HPDE6-E6E7 (cell line): Measurements from ENCODE around the gene LAMA2.

Experiments
- DNase-seq: peaks from one replicate; pipeline ENCODE4 v3.0.0; 2011; ENCODE audit warnings: missing footprints; ENCODE audit errors: extremely low spot score

LAMA2 gene

DNA sequence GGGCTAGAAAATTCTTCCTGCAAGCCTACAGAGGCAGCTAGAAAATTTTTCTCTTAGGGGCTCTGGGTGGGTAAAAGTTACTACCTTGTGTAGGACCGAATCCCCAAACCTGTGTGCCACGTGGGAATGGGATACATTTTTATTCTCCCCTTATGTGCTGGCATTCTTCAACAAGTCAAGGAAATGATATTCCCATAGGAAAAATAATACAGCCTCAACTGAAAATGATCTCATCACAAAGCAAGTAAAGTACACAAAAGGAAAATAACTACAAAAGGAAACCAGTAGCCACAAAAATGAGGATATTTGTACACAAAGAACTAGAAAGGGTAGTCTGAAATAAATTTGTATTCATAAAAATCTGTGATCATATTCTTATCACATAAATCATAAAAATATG lies 298.1 kb downstream of the LAMA2 start:
- DNase-seq = no peak

GRCh38 chr6:129183187-129183591 lies 300.3 kb downstream of the LAMA2 start:
- no peak for DNase-seq

DNA sequence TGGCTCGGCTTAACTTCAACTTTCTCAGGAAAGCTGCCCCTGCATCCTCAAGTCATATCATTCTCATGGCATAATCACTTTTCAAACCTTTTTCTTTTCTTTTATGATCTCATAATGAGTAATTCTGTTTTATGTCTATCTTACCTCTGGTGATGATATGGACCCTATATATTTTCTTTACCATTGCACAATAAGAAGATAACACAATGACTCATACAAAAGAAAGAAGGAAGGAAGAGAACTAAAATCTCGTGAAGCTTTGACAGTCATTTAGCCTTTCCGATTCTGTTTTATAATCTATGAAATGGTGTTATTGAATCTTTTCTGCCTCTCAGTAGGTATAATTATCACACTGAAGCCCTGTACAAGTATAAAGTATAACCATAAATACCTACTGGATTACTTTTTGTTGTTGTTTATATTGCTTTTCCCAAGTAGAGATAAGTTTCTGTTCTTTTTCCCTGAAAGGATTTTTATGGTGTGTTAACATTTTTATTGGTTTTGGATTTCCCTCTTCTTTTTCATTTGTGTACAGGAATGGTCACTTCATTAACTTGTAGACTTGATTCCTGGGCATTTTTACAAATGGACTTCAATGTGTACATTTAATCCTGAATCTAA lies 300.9 kb downstream of the LAMA2 start:
- DNase-seq = peak; percentile 20

DNA sequence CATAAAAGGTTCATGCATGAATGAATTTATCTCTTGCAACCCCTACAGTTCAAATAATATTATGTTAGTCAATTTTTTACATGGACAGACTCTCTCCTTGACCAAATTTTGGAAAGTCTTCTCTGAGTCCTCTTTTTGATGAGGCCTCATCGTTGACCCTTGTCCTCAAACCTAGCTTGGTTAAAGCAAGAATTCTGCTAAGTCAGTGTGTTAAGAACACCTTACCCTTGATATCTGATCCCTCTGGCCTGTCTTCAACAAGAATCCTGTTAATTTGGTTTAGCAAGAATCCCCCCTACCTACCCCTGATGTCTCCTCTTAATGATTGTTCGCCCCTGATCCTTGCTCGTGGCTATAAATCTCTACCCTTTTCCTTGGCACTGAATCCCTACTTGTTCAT lies 301.4 kb downstream of the LAMA2 start:
- no peak for DNase-seq

- no peak for DNase-seq
Observed at GRCh38 chr6:129184808-129185366, 301.9 kb downstream of the LAMA2 start.

DNA sequence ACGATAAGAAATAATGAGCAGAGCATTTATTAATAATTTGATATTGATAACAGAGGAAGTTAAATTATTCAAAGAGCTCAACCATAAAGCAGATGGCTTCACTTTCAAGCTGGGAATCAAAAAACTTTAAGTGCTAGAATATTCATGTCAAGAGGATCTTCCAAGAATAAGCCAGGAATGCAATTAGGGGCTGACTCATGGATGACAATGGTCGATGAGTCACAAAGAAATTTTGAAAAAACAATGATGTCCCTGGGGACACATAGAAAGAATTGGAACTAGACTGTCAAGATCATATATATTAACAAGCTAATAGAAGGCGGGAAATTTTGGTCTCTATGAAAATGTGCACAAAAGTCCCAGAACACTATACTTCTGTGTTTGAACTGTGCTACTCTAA lies 304.1 kb downstream of the LAMA2 start:
- DNase-seq = peak; percentile 26

GRCh38 chr6:129188306-129188705 lies 305.4 kb downstream of the LAMA2 start:
- no peak for DNase-seq

GRCh38 chr6:129188795-129189194 lies 305.9 kb downstream of the LAMA2 start:
- DNase-seq = no peak

- DNase-seq = no peak
Observed at GRCh38 chr6:129189266-129189665, 306.3 kb downstream of the LAMA2 start.

GRCh38 chr6:129191235-129191634 lies 308.3 kb downstream of the LAMA2 start:
- no peak for DNase-seq

GRCh38 chr6:129192458-129192989 lies 309.6 kb downstream of the LAMA2 start:
- DNase-seq = no peak

DNA sequence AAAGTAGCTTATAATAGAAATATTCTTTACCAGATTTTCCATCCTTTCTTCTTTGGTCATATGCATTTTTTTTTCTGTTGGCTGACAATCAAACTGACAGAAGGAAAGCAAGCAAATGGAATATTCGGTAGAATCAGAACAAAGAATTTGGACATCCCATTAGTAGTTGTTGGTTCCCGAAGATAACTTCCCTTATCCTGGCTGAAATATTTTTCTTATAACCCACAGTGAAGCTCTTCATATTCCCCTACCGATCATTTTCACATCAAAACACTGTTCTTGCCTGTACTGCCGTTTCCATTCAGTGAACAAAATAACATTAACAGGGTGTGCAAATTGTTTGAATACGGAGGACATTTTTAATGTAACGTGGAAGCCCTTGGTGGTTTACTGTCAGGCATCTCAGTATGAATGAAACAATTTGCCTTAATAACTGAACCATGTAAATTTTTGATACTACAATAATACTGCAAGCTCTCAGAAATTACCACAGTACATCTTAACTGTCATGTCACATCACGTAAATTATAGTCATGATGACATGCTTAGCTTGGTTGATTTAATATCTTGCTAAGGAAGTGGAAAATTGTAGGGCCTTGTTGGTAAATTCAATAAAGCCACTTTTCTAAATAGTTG lies 311.5 kb downstream of the LAMA2 start:
- no peak for DNase-seq

DNA sequence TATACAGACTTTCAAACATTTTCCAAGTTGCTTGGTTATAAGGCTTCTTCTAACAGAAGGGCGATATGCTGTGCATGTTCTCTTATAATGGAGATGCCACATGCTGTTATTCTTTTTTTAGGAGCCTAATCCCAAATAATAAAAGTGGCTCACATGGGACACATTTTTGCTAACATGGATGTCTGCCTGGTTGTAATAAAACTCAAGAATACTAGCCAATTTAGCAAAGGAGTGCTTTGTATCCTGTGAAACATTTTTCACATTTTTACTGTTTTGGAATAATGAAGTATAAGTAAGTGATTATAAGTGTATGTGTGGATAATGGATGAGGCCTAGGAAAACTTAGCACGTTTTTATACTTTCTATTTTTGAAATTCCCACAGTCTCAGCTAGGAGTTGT lies 312.2 kb downstream of the LAMA2 start:
- DNase-seq = no peak

DNA sequence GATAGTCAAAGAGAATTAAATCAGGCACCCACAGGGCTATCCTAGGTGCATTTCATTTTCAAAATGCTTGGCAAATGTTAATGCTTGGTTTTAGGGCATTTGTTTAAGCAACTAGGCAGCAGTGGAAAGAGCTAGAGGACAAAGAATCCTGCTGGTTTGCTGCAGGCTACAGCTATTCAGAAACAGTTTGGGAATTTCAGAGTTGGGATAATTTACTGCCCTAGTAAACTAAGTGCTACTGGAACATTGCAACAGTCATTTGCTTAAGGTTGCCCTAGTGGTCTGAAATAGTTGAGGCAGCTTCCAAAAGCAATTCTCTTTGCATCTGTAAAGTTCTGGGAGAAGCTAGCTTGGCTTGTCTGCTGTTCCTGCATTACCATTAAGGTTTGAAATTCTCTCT lies 312.7 kb downstream of the LAMA2 start:
- DNase-seq = no peak

DNA sequence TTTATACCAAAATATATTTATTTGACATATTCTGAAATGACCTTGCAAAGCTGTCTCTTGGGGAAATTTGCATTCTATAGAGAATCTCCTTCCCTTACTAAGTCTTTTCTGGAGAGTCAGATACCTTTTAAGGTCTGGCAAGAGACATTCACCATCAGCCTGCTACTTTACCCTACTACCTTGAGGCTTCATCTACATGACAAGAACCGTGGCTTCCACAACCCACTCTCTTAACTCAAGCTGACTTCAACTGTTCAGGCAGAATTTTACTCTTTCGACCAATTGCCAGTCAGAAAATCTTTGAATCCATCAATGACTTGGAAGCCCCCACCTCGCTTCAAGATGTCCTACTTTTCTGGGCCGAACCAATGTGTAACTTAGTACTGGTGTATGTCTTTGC lies 314.2 kb downstream of the LAMA2 start:
- no peak for DNase-seq

DNA sequence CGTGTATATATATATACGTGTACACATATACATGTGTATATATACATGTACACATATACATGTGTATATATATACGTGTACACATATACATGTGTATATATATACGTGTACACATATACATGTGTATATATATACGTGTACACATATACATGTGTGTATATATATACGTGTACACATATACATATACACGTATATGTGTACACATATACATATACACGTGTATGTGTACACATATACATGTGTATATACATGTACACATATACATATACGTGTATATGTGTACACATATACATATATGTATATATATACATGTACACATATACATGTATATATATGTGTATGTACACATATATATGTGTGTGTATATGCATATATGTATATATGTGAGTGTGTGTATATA lies 317.2 kb downstream of the LAMA2 start:
- DNase-seq = no peak

DNA sequence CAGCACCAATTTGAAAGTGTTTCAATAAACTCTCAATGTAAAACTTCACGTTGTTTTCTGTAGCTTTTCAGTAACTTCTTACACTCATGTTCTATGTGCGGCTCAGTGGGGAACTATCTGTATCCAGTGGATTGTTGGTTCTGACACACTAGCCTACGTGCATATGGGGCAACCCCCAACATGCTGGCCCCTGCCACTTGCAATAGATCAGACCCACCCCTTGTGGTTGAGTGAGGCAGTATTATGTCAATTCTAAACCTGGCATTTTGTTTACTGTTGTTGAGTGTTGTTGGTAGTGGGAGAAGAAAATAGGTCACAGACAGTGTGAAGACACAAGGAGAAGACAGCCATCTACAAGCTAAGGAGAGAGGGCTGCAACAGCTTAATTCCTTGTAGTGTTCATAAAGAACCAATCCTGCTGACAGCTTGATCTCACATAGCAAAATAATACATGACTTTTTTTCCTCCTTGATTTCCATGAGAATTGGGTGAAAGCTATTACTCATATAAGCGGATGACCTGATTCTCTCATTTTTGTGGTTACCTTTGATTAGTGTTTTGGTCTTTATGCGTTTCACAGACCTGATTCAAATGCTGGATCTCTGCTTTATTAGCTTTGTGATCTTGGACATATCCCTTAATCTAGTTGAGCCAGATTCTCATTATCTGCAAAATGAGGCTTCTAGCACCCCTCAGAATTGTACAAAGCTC lies 320.4 kb downstream of the LAMA2 start:
- no peak for DNase-seq

DNA sequence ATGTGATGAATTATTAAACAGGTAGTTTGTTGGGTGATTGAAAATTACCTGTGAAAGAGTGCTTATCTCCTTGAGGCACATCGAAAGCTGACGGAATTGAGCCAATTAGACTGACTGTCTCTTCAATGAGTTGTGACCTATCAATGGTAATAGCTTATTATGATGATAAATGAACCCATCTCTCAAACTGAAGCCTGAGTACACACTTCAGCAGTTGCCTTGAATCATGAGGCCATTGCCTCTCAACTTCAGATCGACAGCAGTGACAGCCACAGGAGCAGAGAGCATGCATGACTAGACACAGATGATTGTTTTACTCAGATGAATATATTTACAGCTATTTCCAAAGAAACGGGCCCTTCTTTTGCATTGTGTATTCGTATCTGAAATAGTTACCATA lies 323.9 kb downstream of the LAMA2 start:
- DNase-seq = no peak

GRCh38 chr6:129207832-129208231 lies 324.9 kb downstream of the LAMA2 start:
- DNase-seq = no peak

DNA sequence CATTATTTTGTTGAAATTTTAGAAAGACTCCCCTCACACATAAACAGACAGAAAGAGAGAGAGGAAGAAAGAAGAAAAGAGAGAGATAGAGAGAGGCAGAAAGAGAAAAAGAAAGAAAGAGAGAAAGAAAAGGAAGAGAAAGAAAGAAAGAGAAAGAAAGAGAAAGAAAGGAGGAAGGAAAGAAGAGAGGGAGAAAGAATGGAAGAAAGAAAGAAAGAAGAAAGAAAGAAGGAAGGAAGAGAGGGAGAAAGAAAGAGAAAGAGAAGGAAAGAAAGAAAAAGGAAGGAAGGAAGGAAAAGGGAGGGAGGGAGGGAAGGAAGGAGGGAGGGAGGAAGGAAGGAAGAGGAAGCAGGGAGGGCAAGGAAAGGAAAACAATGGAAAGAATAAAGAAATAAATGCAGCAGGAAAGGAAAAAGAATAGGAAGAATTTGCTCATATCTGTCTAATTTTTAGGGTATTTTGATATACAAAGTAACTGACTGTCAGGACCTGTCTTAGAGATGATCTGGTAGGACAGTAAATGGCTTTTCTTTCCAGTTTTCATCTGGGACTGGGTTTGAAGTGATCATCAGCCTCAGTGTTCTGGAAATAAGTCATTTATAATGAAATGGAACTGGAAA lies 325.6 kb downstream of the LAMA2 start:
- DNase-seq = no peak

DNA sequence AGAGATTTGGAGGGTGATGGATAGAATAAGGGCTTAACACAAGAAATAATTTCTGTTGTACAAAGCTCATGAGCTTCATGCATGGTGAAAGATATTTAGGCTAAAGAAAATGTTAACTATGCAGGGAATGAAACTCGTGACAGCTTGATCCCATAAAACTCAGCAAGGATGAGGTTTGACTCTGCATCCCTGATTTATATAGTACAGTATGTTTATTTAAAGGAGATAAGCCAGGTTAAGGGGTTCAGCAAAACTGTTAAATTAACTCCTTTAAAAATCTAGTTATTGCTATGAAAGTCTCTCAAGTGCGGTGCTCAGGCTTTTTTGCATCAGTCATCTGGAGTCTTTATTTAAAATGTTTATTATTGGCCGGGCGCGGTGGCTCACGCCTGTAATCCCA lies 326.4 kb downstream of the LAMA2 start:
- DNase-seq = no peak

DNA sequence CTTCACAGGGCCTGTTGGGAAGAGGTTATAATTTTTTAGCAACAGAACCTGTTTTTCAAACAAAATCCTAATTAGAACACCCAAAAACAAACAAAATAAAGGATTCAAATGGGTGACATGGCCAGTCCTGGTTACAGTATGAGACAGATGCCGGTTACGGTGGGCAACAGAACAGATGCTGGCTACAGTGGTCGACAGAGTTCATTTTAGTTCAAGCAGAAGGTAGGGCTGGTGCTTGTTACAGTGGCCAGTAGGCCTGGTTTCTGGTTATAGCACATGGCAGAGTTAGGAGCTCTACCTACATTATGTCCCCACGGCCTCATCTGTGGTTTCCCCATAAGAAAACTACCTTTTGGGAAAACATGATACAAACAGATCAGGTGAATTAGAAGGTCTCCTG lies 327.7 kb downstream of the LAMA2 start:
- no peak for DNase-seq
